OCI-LY7 (cell line): ENCODE measurements around the gene CATSPER4.

Experiments
- EZH2phosphoT487 ChIP-seq: fragments of 200-600 bp; sonication (generic); IDR thresholded peaks from 2 replicates; pipeline ENCODE4 v1.6.1; 2018; ENCODE audit warnings: low read depth, borderline replicate concordance, mild to moderate bottlenecking, mixed run types, antibody characterized with exemption, low read length, moderate library complexity, mixed read lengths
- TF ChIP-seq, protein P1 (sequence below): fragments of 200-600 bp; sonication (generic); conservative IDR thresholded peaks from 2 replicates; pipeline ENCODE4 v1.5.1; 2014; ENCODE audit warnings: mild to moderate bottlenecking, antibody characterized with exemption, low read length, moderate library complexity, mixed read lengths

- TF ChIP-seq, protein P1, sequence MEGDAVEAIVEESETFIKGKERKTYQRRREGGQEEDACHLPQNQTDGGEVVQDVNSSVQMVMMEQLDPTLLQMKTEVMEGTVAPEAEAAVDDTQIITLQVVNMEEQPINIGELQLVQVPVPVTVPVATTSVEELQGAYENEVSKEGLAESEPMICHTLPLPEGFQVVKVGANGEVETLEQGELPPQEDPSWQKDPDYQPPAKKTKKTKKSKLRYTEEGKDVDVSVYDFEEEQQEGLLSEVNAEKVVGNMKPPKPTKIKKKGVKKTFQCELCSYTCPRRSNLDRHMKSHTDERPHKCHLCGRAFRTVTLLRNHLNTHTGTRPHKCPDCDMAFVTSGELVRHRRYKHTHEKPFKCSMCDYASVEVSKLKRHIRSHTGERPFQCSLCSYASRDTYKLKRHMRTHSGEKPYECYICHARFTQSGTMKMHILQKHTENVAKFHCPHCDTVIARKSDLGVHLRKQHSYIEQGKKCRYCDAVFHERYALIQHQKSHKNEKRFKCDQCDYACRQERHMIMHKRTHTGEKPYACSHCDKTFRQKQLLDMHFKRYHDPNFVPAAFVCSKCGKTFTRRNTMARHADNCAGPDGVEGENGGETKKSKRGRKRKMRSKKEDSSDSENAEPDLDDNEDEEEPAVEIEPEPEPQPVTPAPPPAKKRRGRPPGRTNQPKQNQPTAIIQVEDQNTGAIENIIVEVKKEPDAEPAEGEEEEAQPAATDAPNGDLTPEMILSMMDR = peak; percentile 52
- TF ChIP-seq EZH2phosphoT487 = no peak
Measured at GRCh38 chr1:26189751-26190275, 589 bp upstream of the CATSPER4 start.
